ENCODE data around the gene WBP1L.
"Not testable (repeated sequence)": the region's sequence is repeated elsewhere in the genome, so short reads cannot be mapped to it uniquely, and the experiment has no call there.

WBP1L gene

GRCh38 chr10:102814873-102815661 is 71.3 kb downstream of the WBP1L start:
- H3K9me3 ChIP-seq (ENCODE audit: severe bottlenecking) = no peaks in the 10 kb centered on the region
- peak; percentile 72 for DNase-seq (ENCODE audit: low spot score)
- TF ChIP-seq CTCF (IDR thresholded peaks at IDR 0.05; ENCODE audit: poor library complexity, severe bottlenecking) = no peak
- peaks cover 15% of the 10 kb centered on the region for H3K4me1 ChIP-seq (ENCODE audit: insufficient read depth, poor library complexity, severe bottlenecking)
- no peaks in the 10 kb centered on the region for H3K27me3 ChIP-seq (ENCODE audit: insufficient read depth, poor library complexity, severe bottlenecking)
- ATAC-seq (ENCODE audit: low read depth) = peak; percentile 68
- H3K36me3 ChIP-seq (ENCODE audit: low read depth) = peaks cover 25% of the 10 kb centered on the region
- no peak overlapping the region for H3K4me3 ChIP-seq (ENCODE audit: severe bottlenecking)
- H3K27ac ChIP-seq (ENCODE audit: poor library complexity, severe bottlenecking) = peak overlapping the region; percentile 54

GRCh38 chr10:102815790-102816549 is 72.2 kb downstream of the WBP1L start:
- DNase-seq (ENCODE audit: low spot score) (no peak), ATAC-seq (ENCODE audit: low read depth) (peak; percentile 59)
- peak overlapping the region; percentile 54 for H3K27ac ChIP-seq (ENCODE audit: poor library complexity, severe bottlenecking)

DNA sequence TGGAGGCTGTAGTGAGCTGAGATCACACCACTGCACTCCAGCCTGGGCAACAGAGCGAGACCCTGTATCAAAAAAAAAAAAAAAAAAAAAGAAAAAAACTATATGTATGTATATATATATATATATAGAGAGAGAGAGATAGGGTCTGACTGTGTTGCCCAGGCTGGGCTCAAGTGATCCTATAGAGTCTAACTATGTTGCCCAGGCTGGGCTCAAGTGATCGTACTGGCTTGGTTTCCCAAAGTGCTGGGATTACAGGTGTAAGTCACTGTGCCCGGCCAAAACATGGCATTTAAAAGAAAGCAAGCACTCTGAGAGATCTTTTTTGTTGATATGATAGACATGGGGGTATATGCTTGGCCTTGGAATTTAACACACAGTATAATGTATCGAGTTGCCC is 73.4 kb downstream of the WBP1L start:
- Histone ChIP-seq H3K36me3 (ENCODE audit: low read depth) (peaks cover 11% of the 10 kb centered on the region), H3K4me1 (ENCODE audit: insufficient read depth, poor library complexity, severe bottlenecking) (peaks cover 15% of the 10 kb centered on the region)
- no peak for ATAC-seq (ENCODE audit: low read depth)

More at GRCh38 chr10:102815790-102816549, 72.2 kb downstream of the WBP1L start:
- H3K9me3 ChIP-seq (ENCODE audit: severe bottlenecking) = no peaks in the 10 kb centered on the region
- H3K27me3 ChIP-seq (ENCODE audit: insufficient read depth, poor library complexity, severe bottlenecking) = no peaks in the 10 kb centered on the region
- TF ChIP-seq CTCF (IDR thresholded peaks at IDR 0.05; ENCODE audit: poor library complexity, severe bottlenecking) = no peak
- H3K36me3 ChIP-seq (ENCODE audit: low read depth) = peaks cover 23% of the 10 kb centered on the region
- H3K4me1 ChIP-seq (ENCODE audit: insufficient read depth, poor library complexity, severe bottlenecking) = peaks cover 15% of the 10 kb centered on the region
- H3K4me3 ChIP-seq (ENCODE audit: severe bottlenecking) = no peak overlapping the region

GRCh38 chr10:102819054-102819453 is 75.3 kb downstream of the WBP1L start:
- Histone ChIP-seq H3K36me3 (ENCODE audit: low read depth) (0 out of 2 replicates have a peak, but pooled peaks cover under 1% of the 10 kb centered on the region), H3K4me3 (ENCODE audit: severe bottlenecking) (no peak overlapping the region), H3K27me3 (ENCODE audit: insufficient read depth, poor library complexity, severe bottlenecking) (no peaks in the 10 kb centered on the region), H3K4me1 (ENCODE audit: insufficient read depth, poor library complexity, severe bottlenecking) (peaks cover 15% of the 10 kb centered on the region), H3K9me3 (ENCODE audit: severe bottlenecking) (no peaks in the 10 kb centered on the region), H3K27ac (ENCODE audit: poor library complexity, severe bottlenecking) (no peak overlapping the region)
- TF ChIP-seq CTCF (IDR thresholded peaks at IDR 0.05; ENCODE audit: poor library complexity, severe bottlenecking) = no peak
- no peak for ATAC-seq (ENCODE audit: low read depth)
- no peak for DNase-seq (ENCODE audit: low spot score)

More for the DNA sequence above, 73.4 kb downstream of the WBP1L start:
- Histone ChIP-seq H3K4me3 (ENCODE audit: severe bottlenecking) (no peak overlapping the region), H3K27ac (ENCODE audit: poor library complexity, severe bottlenecking) (no peak overlapping the region), H3K9me3 (ENCODE audit: severe bottlenecking) (no peaks in the 10 kb centered on the region), H3K27me3 (ENCODE audit: insufficient read depth, poor library complexity, severe bottlenecking) (no peaks in the 10 kb centered on the region)
- TF ChIP-seq CTCF (IDR thresholded peaks at IDR 0.05; ENCODE audit: poor library complexity, severe bottlenecking) = no peak
- no peak for DNase-seq (ENCODE audit: low spot score)

DNA sequence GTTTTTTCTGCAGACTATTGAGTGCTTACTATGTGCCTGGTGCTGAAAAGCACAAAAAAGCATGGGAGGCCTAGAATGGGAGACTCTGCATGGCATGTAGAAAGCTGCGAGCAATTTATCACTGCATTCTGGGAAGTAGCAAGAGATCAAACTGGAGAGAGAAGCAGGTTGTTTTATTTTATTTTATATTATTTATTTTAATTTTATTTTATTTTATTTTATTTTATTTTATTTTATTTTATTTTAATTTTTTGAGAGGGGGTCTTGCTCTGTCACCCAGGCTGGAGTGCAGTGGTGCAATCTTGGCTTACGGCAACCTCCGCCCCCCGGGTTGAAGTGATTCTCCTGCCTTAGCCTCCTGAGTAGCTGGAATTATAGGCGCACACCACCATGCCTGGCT is 76.3 kb downstream of the WBP1L start:
- not testable (repeated sequence) for H3K27ac ChIP-seq (ENCODE audit: poor library complexity, severe bottlenecking); H3K27me3 ChIP-seq (ENCODE audit: insufficient read depth, poor library complexity, severe bottlenecking); ATAC-seq (ENCODE audit: low read depth); DNase-seq (ENCODE audit: low spot score); H3K9me3 ChIP-seq (ENCODE audit: severe bottlenecking); H3K36me3 ChIP-seq (ENCODE audit: low read depth); H3K4me3 ChIP-seq (ENCODE audit: severe bottlenecking)
- peaks cover 12% of the 10 kb centered on the region for H3K4me1 ChIP-seq (ENCODE audit: insufficient read depth, poor library complexity, severe bottlenecking)

Data from RWPE2 (cell line).